Endometrium (tissue), 2 donors: ENCODE measurements around the gene DNAJC22.
"Not testable (repeated sequence)": the region's sequence is repeated elsewhere in the genome, so short reads cannot be mapped to it uniquely, and the experiment has no call there.

Experiments
- FAIRE-seq: peaks from 2 replicates; lab custom pipeline; 2012; peaks lifted over from hg19 to GRCh38; lab: Jason Lieb, UNC
- donor health status: control.
- donor health status: control.

DNAJC22 gene

DNA sequence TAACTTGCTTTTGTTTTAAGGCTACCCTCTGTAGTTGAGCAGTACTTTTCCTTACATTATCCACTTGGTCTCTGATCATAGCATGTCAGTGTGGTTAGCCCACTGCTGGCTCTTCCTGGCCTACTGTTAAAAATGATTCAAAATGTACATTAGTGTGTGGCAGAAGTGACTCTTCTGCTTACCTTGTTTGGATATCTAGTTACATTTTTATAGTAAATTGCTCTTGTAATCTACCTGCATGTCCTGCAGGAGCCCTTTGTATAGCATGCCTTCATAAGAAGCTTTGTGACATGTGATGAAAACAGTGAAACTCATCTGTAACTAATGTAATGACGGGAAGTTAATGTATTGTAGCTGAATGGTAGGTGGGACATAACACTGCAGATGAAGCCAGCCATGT, 28.7 kb downstream of the DNAJC22 start:
- no peak for FAIRE-seq

DNA sequence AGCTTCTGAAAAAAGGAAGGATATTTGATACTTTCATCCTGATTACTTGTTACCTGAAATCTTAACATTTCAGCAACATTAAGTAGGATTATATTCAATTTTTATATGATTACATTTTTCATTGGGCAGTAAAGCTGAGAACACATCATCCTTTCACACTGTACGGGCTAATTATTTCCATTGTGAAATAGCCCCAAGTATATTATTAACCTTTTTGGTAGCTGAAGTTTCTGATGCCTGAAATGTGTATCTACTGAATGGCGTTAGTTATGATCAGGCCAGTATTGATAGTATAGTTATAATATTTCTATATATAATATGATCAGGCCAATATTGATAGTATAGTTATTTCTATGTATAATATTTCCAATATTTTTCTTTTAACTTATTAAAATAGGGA, 30.7 kb downstream of the DNAJC22 start:
- no peak for FAIRE-seq

DNA sequence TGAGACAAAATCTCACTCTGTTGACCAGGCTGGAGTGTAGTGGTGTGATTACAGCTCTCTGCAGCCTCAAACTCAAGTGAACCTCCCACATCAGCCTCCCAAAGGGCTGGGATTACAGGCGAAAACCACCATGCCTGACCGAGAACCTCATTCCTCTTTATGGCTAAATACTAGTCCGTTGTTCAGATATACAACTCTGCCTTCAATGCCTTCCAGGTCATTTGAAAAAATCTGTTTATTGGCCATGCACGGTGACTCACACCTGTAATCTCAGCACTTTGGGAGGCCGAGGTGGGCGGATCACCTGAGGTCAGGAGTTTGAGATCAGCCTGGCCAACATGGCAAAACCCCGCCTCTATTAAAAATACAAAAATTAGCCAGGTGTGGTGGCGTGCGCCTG, 33.5 kb downstream of the DNAJC22 start:
- FAIRE-seq = not testable (repeated sequence)

DNA sequence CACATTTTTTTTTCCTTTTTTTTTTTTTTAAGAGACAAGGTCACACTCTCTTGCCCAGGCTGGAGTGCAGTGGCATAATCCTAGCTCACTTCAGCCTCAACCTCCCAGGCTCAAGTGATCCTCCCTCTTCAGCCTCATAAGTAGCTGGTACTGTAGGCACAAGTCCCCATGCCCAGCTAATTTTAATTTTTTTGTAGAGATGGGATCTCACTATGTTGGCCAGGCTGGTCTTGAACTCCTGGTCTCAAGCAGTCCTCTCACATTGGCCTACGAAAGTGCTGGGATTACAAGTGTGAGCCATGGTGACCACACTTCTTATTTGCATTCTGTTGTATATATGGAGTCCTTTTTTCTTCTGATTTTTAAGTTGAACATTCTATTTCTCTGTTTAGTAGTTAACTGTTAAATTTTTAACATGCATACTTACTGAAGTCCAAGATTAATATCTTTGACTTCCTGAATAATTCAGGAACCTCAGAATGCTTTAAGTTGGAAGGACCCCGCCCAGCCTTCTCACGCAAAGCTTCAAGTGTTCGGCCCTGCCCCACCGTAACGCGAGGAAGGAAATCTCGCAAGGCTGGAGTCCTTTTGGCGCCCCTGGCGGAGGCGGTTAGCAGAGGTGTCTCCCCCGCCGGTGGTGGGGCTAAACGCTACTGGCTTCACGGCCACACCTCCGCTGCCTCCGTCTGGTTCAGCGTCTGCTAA, 42.1 kb downstream of the DNAJC22 start:
- no peak for FAIRE-seq

DNA sequence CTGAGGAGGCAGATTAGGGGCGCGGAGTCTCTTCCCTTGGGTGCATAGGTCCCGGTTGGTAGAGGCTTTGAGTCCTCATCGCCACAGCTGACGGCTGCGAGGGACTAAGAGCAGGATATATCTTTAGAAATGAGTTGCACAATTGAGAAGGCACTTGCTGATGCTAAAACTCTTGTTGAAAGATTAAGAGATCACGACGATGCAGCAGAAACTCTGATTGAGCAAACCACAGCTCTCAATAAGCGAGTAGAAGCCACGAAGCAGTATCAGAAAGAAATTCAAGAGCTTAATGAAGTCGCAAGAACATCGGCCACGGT, 42.7 kb downstream of the DNAJC22 start:
- FAIRE-seq = no peak

DNA sequence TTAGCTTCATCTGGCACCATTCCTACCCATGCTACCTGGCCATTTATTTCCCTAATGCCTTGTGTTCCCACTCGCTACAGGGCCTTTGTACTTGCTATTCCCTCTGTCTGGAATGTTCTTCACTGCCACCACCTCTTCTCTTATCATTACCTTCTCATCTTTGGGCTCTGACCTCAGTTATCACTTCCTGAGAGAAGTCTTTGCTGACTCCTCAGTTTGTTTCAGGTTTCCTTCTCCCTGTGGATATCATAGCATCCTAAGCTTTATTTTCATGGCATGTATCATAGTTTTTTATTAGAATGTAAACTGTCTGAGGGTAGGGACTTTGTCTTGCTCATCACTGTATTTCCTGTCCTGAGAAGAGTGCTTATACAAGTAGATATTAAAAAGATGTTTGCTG, 50.3 kb downstream of the DNAJC22 start:
- no peak for FAIRE-seq

DNA sequence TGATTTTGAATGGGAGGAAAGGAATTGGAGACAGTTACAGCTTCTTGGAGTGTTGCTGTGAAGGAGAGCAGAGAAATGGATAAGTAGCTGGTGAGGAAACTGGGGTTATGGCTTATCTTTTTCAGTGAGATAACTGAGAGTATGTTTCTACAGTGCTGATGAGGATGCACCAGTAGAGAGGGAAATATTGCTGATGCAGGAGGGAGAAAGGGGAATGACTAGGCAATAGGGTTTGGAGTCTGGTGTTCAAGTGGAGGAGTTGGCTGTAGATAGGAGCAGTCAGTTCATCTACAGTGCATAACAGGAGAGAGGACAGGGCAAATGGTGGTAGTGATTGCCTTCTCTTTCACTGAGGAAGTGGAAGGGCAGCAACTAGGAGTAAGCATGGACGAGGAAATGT, 53.6 kb downstream of the DNAJC22 start:
- no peak for FAIRE-seq
